GM18873 (cell line): ENCODE results near the gene PAIP2B.
"Not testable (repeated sequence)": the region's sequence is repeated elsewhere in the genome, so short reads cannot be mapped to it uniquely, and the experiment has no call there.

Experiments used
- ATAC-seq: cut with Tn5 transposase; IDR thresholded peaks from one replicate; pipeline ENCODE4 v1.9.1; 2021; ENCODE audit warnings: mild to moderate bottlenecking, moderate library complexity, moderate number of reproducible peaks; ENCODE audit not compliant: unreplicated experiment, low FRiP score

The PAIP2B gene, protein sequence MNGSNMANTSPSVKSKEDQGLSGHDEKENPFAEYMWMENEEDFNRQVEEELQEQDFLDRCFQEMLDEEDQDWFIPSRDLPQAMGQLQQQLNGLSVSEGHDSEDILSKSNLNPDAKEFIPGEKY

DNA sequence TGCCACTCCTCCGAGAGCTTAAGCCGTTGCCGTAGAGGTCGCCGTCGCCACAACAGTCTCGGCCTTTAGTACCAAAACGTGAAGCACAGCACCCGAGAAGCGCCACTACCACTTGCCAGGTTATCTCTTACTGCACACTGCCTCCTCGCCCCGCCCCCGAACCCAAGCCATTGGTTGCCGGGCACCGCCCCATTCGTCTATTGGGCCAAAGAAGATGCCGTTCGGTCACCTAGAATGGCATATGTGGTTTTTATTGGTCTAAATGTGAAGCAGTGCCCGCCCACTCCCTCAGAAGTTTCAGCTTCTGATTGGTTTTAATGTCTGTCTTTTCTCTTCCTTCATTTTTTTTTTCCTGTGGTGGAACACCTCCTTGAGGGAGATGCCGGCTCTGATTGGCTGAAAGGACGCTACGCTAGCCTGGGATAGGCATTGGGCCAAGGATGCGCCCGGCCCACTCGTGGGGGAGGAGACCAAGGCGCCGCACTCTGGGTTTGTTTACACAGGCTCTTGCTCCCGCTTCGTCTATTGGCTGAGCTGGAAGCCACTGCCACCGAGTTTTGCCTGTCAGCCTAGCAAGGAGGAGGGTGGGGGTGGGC lies at the start of gene PAIP2B:
PAIP2B (minus strand) TSS at position 139 of the 596 bp plus-strand sequence. CDS start 24,514 bp downstream, outside the sequence.
- ATAC-seq: peak; percentile 96

DNA sequence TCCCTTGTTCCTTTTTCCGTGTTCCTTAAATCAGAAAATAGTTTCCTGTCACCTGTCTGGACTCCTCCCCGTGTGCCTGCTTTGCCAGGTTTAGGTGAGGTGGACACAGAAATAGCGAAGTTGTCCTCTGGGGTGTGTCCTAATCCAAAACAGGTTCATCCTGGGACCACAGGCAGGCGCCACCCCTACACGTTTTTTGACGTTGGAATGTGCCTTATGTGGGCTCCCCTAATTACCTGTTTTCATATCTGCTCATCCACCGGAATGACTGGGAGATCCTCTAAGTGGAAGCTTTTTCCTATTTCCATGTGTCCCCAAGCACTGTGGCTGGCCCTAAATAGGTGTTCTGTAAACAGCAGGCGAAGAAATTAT lies 49.0 kb upstream of the PAIP2B start:
- ATAC-seq: no peak

DNA sequence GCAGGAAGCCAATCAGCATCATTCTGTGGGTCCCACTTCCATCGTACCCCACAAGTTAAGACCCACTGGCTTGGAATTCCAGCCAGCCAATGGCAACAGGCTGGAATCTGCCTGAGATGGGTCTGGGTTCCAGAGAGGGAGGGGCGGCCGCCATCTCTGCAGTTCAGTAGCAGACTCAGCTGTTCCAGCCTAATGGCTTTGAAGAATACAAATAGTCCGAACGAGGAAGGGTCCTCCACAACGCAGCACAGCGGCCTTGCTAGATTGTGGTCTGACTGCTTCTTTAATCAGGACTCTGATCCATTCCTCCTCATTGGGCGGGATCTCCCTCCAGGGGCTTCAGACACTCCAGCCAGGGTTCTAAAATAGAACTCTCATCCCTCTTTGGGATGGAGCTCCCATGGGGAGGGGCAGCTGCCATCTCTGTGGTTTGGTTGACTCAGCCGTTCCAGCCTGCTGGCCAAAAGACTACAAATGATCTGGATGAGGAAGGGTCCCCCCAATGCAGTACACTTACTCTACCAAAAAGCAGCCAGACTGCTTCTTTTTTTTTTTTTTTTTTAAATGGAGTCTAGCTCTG lies 42.7 kb upstream of the PAIP2B start:
- no peak for ATAC-seq

DNA sequence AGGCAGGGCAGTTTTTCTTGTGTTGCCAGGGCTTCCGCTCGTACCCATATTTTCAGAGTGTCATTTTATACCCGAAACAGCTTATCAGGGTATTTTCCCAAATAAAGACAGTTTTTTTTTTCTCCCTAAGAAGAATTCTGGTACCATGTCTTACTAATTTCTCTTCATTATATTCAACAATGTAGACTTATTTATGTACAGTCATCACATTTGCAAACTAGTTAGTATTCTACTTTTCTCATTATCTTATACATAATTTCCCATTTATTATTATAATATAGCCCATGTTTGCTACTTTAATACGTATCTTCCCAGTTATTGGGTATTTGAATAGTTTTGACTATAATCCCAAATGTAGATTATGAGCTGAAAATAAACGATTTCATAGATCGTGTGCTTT lies 36.5 kb upstream of the PAIP2B start:
- no peak for ATAC-seq

DNA sequence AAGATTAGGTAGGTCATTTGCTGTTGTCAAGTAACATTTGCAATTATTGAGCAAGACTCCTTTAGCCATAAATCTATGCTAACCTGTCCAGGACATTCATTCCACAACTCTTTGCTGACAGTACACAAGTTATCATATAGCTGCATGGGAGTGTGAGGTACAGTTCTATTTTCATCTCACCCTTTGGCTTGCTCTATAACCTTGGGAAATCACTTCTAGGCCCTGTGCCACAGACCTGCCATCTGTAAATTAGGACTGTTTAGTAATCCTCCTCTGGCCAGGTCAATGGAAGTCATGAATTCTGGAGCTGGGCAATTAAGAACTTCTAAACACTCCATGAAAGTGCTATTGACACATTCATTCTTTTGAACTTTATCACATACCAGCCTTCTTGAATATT lies 34.6 kb upstream of the PAIP2B start:
- no peak for ATAC-seq

DNA sequence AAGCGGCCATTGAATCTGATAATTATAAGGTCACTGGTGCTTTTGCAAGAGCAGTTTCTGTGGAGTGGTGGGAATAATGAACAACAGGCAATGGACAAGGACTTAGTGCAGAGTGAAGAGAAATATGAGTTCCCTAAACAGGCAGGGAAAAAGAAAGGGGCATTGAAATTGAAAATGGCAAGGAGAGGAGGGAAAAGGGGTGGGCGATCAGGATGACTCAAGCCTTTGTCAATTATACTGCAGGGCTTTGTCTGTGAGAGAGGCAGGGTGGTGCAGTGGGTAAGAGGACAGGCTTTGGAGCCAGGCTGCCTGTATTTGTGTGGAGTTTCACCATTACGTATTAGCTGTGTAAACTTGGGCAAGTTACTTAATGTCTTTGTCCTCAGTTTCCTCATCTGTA lies 29.5 kb upstream of the PAIP2B start:
- no peak for ATAC-seq

DNA sequence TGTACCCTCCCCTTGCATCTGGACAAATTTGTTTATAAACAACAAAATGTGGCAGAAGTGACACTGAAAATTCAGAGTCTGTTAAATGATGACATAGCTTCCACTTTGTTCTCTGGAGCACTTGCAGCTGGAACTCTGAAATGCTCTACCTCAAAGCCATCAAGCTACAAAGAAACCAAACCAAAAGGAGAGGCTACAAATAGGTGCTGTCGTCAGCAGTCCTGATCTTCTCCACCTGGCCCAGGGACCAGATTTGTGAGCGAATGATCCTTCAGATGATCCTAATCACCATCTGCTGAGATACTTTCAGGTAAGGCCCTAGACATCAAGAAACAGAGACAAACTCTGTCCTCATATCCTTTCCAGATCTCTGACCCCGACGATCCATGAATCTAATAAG lies 27.9 kb upstream of the PAIP2B start:
- ATAC-seq: no peak

DNA sequence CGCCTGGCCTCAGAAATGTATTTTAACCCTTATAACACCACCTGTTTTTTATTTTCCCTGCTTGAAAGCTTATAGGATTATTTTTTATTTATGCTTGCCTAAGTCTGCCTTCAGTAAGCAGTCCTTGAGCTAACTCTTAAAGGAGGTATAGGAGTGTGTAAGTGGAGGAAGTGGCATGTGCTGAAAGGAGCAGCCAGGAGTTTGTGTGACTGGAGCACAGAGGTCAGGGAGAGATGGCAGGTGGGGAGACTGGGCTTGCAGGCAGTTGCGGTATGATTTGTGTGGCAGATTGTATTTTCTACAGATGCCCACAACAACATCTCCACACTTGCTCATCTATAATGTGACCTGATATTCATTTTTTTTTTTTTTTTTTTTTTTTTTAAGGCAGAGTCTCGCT lies 27.2 kb upstream of the PAIP2B start:
- no peak for ATAC-seq

DNA sequence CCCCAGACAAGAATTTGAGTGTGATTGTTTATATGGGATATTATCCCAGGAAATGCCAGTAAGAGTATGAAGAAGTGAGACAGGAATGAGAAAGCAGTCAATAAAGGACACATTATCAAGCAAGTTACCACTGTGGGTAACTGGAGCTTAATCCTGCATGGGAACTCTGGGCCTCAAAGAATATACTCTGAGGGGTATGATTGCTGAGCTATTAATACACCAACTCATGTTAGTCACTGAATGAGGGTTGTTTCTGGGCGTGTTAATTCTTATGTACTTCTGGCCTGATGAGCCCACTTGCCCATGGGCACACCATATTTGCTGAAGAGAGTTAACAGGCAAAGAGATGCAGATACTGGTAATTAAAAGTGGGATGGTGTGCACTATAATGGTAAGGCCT lies 26.6 kb upstream of the PAIP2B start:
- ATAC-seq: no peak

DNA sequence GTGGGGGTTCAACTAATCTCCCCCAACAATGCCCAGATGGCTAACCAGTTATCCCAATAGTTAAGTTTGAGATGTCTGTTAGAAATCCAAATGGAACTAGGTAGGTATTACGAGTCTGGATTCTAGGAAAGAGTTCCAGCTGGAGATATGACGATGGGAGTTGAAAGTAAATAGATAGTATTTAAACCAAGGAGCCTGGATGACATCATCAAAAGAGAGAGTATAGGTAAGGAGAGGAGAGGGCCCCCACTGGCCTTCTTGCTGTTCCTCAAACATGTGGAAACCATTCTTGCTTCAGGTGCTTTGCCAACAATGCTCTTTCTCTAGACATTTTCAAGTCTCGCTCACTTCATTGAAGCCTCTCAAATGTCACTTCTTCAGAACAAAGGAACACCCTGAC lies 26.0 kb upstream of the PAIP2B start:
- ATAC-seq: no peak

DNA sequence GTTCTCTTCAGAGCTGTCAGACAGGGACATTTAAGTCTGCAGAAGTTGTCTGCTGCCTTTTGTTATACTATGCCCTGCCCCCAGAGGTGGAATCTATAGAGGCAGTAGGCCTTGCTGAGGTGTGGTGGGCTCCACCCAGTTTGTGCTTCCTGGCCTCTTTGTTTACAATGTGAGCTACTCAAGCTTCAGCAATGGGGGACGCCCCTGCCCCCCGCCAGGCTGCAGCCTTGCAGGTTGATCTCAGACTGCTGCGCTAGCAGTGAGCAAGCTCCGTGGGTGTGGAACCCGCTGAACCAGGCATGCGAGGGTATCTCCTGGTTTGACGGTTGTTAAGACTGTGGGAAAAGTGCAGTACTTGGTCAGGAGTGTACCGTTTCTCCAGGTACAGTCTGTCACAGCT lies 24.0 kb upstream of the PAIP2B start:
- no peak for ATAC-seq

DNA sequence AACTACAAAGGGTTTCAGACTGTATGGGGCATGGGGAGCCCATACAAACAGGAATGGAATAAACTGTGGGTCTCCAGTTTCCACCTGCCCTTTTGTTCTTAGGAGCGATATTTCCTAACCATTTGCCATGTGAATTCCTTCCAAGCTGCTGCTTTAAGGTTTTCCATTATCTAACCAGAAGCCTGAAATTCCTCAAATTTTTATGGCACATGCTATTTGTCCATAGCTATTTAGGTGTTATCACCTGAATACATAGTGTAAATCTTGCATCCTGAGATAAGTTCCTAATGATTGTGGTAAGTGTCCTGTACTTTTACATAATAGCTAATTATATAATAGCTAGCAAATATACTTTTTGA lies 17.4 kb upstream of the PAIP2B start:
- no peak for ATAC-seq

DNA sequence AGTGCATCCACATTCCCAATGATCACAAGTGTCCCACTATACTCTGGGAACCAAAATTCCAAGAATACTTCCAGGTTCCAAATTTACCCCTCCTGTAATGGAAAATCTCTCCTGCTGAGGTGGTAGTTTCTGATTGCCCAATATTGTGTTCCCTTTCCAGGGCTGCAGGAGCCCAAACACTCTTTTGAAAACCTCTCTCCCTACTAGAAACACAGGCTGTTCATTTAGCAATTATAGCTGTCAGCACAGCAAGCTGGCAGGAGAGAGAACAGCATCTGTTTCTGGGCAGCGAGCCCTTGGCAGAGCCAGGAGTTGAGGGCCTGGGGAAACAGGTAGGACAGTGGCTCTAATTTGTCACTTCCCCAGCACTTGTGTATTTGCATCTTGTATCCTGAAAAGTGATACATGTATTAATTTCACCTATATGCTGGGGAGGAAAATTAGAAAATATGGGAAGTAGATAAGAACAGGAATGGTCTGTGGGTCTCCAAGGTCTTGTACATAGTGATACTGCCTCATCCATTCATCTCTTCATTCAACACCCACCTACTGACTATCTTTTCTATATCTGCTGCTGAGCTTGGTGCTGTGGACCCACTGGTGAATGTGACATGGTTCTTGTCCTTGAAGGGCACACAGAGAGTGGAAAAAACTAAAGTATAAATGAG lies 16.9 kb upstream of the PAIP2B start:
- no peak for ATAC-seq

DNA sequence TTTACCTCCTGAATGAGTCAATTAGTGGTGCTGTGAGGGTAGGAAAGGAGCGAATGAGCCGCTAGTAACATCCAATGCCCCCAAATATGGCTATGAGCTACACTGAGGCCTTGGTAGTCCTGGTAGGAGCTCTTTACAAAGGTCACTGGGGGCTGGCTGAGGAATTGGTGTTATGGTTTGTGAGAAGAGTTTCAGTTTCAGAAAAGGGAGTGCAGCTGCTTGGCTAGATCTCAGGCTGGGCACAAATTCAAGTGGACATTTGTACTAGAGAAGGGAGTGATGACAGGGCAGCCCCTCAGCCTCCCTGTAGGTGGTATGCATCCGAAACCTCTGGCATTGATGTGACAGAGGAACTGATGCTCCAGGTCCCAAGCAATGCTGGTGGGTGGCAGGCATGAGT lies 13.9 kb upstream of the PAIP2B start:
- no peak for ATAC-seq

DNA sequence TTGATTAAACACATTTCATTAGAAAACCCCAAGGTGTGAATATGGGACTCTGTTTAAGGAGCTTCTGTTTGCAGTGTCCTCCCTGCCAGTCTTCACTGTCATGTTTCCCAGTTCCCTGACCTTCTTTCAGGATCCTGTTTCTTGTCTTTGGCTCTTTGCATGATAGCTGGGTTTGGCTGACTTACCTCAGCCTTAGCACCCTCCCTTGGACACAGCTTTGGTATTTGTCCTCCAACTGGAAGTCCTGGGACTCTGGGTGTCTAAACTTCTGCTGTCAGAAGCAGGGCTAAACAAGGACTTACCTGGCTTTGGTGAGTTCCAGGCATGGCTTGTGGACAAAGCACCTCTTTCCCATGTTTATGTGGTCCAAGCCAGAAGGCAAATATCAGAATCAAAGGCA lies 11.2 kb upstream of the PAIP2B start:
- no peak for ATAC-seq

DNA sequence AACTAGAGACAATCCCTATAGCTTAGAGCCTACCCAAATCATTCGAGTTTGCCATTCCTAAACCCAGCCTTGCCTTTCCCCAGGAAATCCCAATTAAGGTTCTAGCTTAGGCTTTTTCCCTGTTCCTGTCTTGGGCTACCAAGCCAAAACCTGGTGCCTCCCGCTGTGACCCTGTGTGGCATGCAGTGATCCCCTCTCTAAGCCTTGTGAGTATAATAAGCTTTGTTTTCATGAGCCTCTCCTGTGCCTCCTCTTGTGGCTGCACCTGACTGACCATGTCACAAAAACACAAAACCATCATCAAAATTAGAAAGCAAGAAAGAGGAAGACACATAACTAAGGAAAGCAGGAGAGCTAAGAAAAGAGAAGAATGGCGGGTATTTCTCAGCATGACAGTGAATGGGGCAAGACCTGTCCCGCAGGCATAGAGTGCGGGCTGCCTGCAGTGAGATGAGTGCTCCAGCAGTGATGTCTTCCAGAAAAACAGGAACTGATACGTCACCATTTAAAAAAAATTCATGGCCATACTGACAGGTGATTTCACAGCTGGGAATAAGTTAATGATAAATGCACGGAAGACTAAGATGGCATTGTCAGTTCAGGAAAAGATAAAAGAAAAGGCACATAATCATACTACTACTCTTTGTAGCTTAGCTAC lies 9.2 kb upstream of the PAIP2B start:
- peak; percentile 66 for ATAC-seq

DNA sequence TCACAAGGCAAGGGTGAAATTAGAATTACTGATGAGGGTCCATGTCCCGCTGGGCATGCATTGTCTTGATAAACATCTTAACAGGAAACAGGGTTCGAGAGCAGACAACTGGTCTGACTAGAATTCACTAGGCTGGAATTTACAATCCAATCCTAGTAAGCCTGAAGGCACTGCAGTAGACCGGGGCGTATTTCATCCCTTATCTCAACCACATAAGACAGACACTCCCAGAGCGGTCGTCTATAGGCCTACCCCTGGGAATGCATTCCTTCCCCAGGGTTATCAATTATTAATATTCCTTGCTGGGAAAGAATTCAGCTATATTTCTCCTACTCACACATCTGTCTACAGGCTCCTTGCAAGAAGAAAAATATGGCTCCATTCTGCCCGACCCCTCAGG lies 6.2 kb upstream of the PAIP2B start:
- ATAC-seq: not testable (repeated sequence)

DNA sequence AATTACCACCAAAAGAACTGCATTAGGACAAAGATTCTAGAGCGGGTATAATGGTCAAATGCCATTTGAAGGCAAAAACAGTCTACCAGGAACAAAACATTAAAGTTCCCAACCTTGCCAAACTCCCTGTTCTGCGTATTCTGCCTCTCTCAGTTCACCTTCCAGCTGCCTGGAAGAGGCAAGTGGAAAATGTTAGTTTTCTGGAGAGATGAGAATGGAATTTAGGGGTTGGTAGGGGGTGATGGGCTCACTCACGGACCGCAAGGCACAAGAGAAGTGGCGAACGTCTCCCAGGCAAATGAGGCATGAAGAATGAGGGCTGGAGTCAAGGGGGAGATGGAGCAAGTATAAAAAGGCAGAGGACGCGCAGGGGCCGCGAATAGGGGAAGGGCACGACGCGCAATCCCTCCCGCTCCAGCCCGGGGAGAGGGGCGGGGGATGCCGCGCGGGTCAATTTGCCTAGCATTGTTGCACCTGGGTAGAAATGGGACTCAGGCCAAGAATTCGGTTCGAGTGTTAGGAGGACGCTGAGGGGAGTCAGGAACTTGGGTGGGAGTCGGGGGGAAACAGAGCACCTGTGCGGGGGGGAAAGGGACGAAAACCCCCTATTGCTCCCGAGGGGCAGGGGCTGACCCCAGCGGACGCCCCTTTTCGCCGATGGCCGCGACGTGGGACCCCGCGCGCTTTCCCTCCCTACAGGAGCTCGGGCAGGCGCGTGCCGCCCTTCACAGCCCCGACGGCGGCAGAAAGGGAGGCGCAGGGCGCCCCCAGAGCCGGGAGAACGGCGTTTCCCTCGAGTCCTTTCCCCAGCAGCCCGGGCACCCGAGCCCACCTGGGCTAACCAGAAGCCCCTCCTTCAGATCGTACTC lies 573 bp downstream of the PAIP2B start:
- no peak for ATAC-seq

DNA sequence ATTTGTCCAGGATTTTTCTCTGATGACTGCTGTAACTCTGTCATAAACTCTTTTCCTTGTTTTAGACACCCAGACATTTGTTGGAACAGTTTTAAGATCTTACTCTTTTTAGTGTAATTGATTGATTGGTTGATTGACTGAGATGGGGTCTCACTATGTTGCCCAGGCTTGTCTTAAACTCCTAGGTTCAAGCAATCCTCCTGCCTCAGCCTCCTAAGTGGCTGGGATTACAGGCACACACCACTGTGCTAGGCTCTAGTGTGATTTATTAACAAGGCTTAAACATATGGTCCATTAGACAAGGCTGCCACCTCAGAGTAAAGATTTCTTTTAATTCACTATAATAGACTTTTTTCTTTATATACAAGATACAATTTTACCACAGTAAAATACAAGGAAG lies 2.0 kb downstream of the PAIP2B start:
- ATAC-seq: no peak

DNA sequence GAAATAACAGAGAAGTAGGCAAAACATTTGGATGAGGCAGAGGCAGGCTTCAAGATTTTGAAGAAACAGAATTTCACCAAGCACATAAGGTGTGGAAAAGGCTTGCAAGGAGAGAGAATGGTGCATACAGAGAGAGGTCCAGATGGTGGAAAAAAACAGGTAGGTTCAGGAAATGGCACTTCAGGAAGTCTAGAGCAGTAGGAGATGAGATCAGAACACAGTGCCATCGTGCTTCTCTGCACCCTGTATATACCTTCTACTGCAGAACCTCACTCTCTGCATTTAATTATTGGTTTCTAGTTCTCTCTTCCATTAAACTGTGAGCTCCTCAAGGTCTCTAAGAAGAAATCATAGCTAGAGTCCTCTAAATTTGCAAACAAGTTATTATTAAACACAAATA lies 2.4 kb downstream of the PAIP2B start:
- ATAC-seq: no peak
